ENCODE measurements around the gene L3MBTL3.
"Not testable (repeated sequence)": the region's sequence is repeated elsewhere in the genome, so short reads cannot be mapped to it uniquely, and the experiment has no call there.

The L3MBTL3 gene

GRCh38 chr6:130147111-130147510 lies 128.7 kb downstream of the L3MBTL3 start:
- DNase-seq, result no peak

GRCh38 chr6:130148181-130148580 lies 129.8 kb downstream of the L3MBTL3 start:
- peak; percentile 30 for DNase-seq

GRCh38 chr6:130149016-130149415 lies 130.6 kb downstream of the L3MBTL3 start:
- DNase-seq, result not testable (repeated sequence)

GRCh38 chr6:130150906-130151305 lies 132.5 kb downstream of the L3MBTL3 start:
- no peak for DNase-seq

GRCh38 chr6:130152908-130153510 lies 134.6 kb downstream of the L3MBTL3 start:
- DNase-seq, result no peak

GRCh38 chr6:130156908-130157307 lies 138.5 kb downstream of the L3MBTL3 start:
- DNase-seq, result no peak

- no peak for DNase-seq
Observed at GRCh38 chr6:130158056-130158455, 139.7 kb downstream of the L3MBTL3 start.

GRCh38 chr6:130158548-130158947 lies 140.2 kb downstream of the L3MBTL3 start:
- no peak for DNase-seq

GRCh38 chr6:130159956-130160355 lies 141.6 kb downstream of the L3MBTL3 start:
- DNase-seq, result no peak

- DNase-seq, result no peak
Observed at GRCh38 chr6:130161683-130162404, 143.5 kb downstream of the L3MBTL3 start.

GRCh38 chr6:130162421-130162820 lies 144.0 kb downstream of the L3MBTL3 start:
- DNase-seq, result no peak

GRCh38 chr6:130163266-130163665 lies 144.9 kb downstream of the L3MBTL3 start:
- DNase-seq, result no peak

GRCh38 chr6:130164251-130164650 lies 145.9 kb downstream of the L3MBTL3 start:
- no peak for DNase-seq

- DNase-seq, result no peak
Observed at GRCh38 chr6:130167655-130168054, 149.3 kb downstream of the L3MBTL3 start.

- not testable (repeated sequence) for DNase-seq
Observed at GRCh38 chr6:130170160-130170559, 151.8 kb downstream of the L3MBTL3 start.

- DNase-seq, result not testable (repeated sequence)
Observed at GRCh38 chr6:130173377-130174004, 155.1 kb downstream of the L3MBTL3 start.

- no peak for DNase-seq
Observed at GRCh38 chr6:130176378-130176777, 158.0 kb downstream of the L3MBTL3 start.

- no peak for DNase-seq
Observed at GRCh38 chr6:130178692-130179091, 160.3 kb downstream of the L3MBTL3 start.

- no peak for DNase-seq
Observed at GRCh38 chr6:130182466-130182865, 164.1 kb downstream of the L3MBTL3 start.

- peak; percentile 66 for DNase-seq
Observed at GRCh38 chr6:130183271-130184222, 165.2 kb downstream of the L3MBTL3 start.

- no peak for DNase-seq
Observed at GRCh38 chr6:130185658-130186057, 167.3 kb downstream of the L3MBTL3 start.

- DNase-seq, result no peak
Observed at GRCh38 chr6:130187335-130188206, 169.2 kb downstream of the L3MBTL3 start.

Data from CD4-positive, alpha-beta T cell treated with Interleukin-4 for 4 hours (primary cell).